HepG2 (cell line): Measurements from ENCODE around the gene PEX10. TPM values are rescaled to one million over a fixed set of nuclear protein-coding genes. Genes with fewer than 3 reads are reported as not detected.

Source experiments
- ATF7 ChIP-seq, 2 experiments: fragments of 450-650 bp in 1 of 2; sonication (generic) in 1 of 2; formaldehyde crosslinking in 1 of 2; IDR thresholded peaks; 2 replicates each; pipeline versions ENCODE4 v1.4.0 to v1.6.1; 2016 to 2020; ENCODE audit warnings: antibody characterized with exemption in 1 of 2, mild to moderate bottlenecking in 1 of 2, missing genetic modification reagents in 1 of 2
- GTF3A ChIP-seq: sonication (generic); formaldehyde crosslinking; conservative IDR thresholded peaks from 2 replicates; pipeline ENCODE4 v1.4.0; 2020; ENCODE audit warnings: mild to moderate bottlenecking, missing genetic modification reagents
- HIVEP1 ChIP-seq: sonication (generic); formaldehyde crosslinking; IDR thresholded peaks from 2 replicates; pipeline ENCODE4 v1.4.0; 2020; ENCODE audit warnings: mild to moderate bottlenecking, missing genetic modification reagents
- HNRNPL ChIP-seq: fragments of 200-400 bp; formaldehyde crosslinking; IDR thresholded peaks from 2 replicates; pipeline ENCODE4 v1.6.1; 2017; ENCODE audit warnings: mild to moderate bottlenecking, low read depth, low read length
- HOXA9 ChIP-seq: sonication (generic); formaldehyde crosslinking; IDR thresholded peaks from 2 replicates; pipeline ENCODE4 v1.8.1; 2022; ENCODE audit warnings: missing genetic modification reagents, mild to moderate bottlenecking, moderate library complexity, borderline replicate concordance
- MATR3 ChIP-seq: sonication (generic); formaldehyde crosslinking; IDR thresholded peaks from 2 replicates; pipeline ENCODE4 v1.4.0; 2020; ENCODE audit warnings: missing genetic modification reagents
- MTA3 ChIP-seq: sonication (generic); formaldehyde crosslinking; IDR thresholded peaks from 2 replicates; pipeline ENCODE4 v1.4.0; 2020; ENCODE audit warnings: missing genetic modification reagents
- RELA ChIP-seq: sonication (generic); formaldehyde crosslinking; IDR thresholded peaks from 2 replicates; pipeline ENCODE4 v1.4.0; 2020; ENCODE audit warnings: missing genetic modification reagents
- SKI ChIP-seq: fragments of 450-650 bp; IDR thresholded peaks from one replicate; pipeline ENCODE4 v1.6.1; 2018; ENCODE audit warnings: mild to moderate bottlenecking; ENCODE audit not compliant: partially characterized antibody
- SMARCE1 ChIP-seq: fragments of 450-650 bp; IDR thresholded peaks from 2 replicates; pipeline ENCODE4 v1.6.1; 2017; ENCODE audit warnings: borderline replicate concordance
- YY1 ChIP-seq: IDR thresholded peaks from 2 replicates; pipeline ENCODE4 v1.6.1; 2011; ENCODE audit warnings: low read length, low read depth, moderate library complexity, mild to moderate bottlenecking; ENCODE audit not compliant: insufficient read depth, insufficient replicate concordance
- ZNF205 ChIP-seq: IDR thresholded peaks from 2 replicates; pipeline ENCODE4 v1.6.1; 2018; ENCODE audit warnings: missing biosample characterization, missing genetic modification reagents
- ZNF607 ChIP-seq: sonication (generic); formaldehyde crosslinking; IDR thresholded peaks from 2 replicates; pipeline ENCODE4 v1.5.1; 2020; ENCODE audit warnings: missing genetic modification reagents, mild to moderate bottlenecking, borderline replicate concordance
- ZNF616 ChIP-seq: sonication (generic); formaldehyde crosslinking; IDR thresholded peaks from 2 replicates; pipeline ENCODE4 v1.5.0; 2020; ENCODE audit warnings: low read depth, mild to moderate bottlenecking, missing genetic modification reagents
- ZNF644 ChIP-seq: IDR thresholded peaks from 2 replicates; pipeline ENCODE4 v1.6.1; 2016; ENCODE audit warnings: low read depth
- polyA plus RNA-seq, 8 experiments: library from polyadenylated mRNA; depleted of rRNA in 3 of 8; stranded (reverse) in 7 of 8; unstranded in 1 of 8; fragments of >200 nt; fragmentation: Illumina TruSeq in 4 of 8; extraction: Trizol in 4 of 8; gene quantifications; 2 replicates each; pipeline versions ENCODE4 v1.2.1 to v1.2.3, GENCODE V29; 2011 to 2016; ENCODE audit warnings: low read depth in 4 of 8, missing spikeins in 1 of 8, mixed read lengths in 1 of 8; ENCODE audit not compliant: insufficient read depth in 1 of 8
- total RNA-seq, 5 experiments: library from RNA; depleted of rRNA; stranded (reverse); fragments of >200 nt; fragmentation: Illumina TruSeq; extraction: Trizol; gene quantifications; 2 replicates each; pipeline ENCODE4 v1.2.3, GENCODE V29; 2016; ENCODE audit warnings: low read depth in 1 of 5
- TF ChIP-seq, protein P1 (sequence below): sonication (generic); formaldehyde crosslinking; IDR thresholded peaks from 2 replicates; pipeline ENCODE4 v1.9.0; 2022; ENCODE audit warnings: missing genetic modification reagents, mild to moderate bottlenecking, borderline replicate concordance
- TF ChIP-seq, protein P2 (sequence below): sonication (generic); formaldehyde crosslinking; IDR thresholded peaks from 2 replicates; pipeline ENCODE4 v1.4.0; 2020; ENCODE audit warnings: missing genetic modification reagents
- TF ChIP-seq, protein P3 (sequence below): sonication (generic); formaldehyde crosslinking; IDR thresholded peaks from 2 replicates; pipeline ENCODE4 v1.5.1; 2020; ENCODE audit warnings: missing genetic modification reagents, mild to moderate bottlenecking, borderline replicate concordance
- TF ChIP-seq, protein P4 (sequence below): sonication (generic); formaldehyde crosslinking; IDR thresholded peaks from 2 replicates; pipeline ENCODE4 v1.8.1; 2023; ENCODE audit warnings: mild to moderate bottlenecking, missing genetic modification reagents, borderline replicate concordance
- TF ChIP-seq, protein P5 (sequence below): sonication (generic); formaldehyde crosslinking; IDR thresholded peaks from 2 replicates; pipeline ENCODE4 v1.4.0; 2020; ENCODE audit warnings: mild to moderate bottlenecking, missing genetic modification reagents
- TF ChIP-seq, protein P6 (sequence below): sonication (generic); formaldehyde crosslinking; IDR thresholded peaks from 2 replicates; pipeline ENCODE4 v1.8.0; 2022; ENCODE audit warnings: mild to moderate bottlenecking, missing genetic modification reagents, moderate library complexity

PEX10 gene
- total and polyA plus RNA-seq, 2 of the 13 experiments (the other 11 are each of a cell fraction or from before 2014, with no cell fraction given), result 16.1 to 39.6 TPM

DNA sequence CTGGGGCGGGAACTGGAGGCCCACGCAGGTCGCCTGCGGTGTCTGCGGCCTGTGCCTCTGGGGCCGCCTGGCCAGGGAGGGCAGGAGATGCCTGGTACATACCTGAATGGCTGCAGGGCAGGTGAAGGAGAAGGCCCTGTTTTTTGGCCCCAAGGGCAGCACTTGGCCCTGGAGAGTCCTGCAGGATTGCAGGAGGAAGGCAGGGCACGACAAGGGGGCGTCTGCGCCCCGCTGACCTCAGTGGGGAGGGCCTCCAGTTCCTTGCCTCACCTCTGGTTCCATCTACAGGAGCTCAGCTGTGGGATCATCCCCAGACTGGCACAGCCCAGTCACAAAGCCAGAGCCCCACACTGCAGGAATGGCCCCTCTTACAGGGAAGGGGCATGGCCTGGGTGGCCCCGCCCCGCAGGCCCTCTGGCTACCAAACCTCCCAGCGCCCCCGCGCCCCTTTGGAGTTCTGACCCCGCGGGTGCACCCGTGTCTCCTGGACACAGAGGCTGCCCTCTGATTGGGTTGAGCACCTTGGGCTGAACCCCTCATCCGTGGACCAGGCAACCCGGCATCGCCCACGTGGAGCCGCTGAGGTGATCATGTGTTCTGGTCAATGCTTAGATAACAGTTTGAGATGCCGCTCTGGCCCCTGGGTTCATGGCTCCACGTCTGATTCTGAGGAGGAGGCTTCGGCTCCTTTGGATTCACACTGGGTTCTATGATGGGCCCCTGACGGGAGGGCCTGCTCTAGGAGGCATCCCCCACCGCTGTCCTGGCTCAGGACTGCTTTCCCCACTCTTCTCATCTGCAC is 1.3 kb upstream of the PEX10 start (continued):
- TF ChIP-seq, protein P1, sequence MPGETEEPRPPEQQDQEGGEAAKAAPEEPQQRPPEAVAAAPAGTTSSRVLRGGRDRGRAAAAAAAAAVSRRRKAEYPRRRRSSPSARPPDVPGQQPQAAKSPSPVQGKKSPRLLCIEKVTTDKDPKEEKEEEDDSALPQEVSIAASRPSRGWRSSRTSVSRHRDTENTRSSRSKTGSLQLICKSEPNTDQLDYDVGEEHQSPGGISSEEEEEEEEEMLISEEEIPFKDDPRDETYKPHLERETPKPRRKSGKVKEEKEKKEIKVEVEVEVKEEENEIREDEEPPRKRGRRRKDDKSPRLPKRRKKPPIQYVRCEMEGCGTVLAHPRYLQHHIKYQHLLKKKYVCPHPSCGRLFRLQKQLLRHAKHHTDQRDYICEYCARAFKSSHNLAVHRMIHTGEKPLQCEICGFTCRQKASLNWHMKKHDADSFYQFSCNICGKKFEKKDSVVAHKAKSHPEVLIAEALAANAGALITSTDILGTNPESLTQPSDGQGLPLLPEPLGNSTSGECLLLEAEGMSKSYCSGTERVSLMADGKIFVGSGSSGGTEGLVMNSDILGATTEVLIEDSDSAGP, result 0 out of 2 replicates have a peak, but pooled peaks have one; percentile 58
- TF ChIP-seq HIVEP1 (CRISPR knock-in tag), result no peak
- TF ChIP-seq, protein P2, sequence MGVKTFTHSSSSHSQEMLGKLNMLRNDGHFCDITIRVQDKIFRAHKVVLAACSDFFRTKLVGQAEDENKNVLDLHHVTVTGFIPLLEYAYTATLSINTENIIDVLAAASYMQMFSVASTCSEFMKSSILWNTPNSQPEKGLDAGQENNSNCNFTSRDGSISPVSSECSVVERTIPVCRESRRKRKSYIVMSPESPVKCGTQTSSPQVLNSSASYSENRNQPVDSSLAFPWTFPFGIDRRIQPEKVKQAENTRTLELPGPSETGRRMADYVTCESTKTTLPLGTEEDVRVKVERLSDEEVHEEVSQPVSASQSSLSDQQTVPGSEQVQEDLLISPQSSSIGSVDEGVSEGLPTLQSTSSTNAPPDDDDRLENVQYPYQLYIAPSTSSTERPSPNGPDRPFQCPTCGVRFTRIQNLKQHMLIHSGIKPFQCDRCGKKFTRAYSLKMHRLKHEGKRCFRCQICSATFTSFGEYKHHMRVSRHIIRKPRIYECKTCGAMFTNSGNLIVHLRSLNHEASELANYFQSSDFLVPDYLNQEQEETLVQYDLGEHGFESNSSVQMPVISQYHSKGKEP (CRISPR knock-in tag), result no peak
- TF ChIP-seq, protein P3, sequence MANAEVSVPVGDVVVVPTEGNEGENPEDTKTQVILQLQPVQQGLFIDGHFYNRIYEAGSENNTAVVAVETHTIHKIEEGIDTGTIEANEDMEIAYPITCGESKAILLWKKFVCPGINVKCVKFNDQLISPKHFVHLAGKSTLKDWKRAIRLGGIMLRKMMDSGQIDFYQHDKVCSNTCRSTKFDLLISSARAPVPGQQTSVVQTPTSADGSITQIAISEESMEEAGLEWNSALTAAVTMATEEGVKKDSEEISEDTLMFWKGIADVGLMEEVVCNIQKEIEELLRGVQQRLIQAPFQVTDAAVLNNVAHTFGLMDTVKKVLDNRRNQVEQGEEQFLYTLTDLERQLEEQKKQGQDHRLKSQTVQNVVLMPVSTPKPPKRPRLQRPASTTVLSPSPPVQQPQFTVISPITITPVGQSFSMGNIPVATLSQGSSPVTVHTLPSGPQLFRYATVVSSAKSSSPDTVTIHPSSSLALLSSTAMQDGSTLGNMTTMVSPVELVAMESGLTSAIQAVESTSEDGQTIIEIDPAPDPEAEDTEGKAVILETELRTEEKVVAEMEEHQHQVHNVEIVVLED (CRISPR knock-in tag), result no peak
- no peak; the same call in 1 of the 2 replicates for TF ChIP-seq ZNF607 (CRISPR knock-in tag)
- no peak for TF ChIP-seq ATF7 (IDR thresholded peaks at IDR 0.05)
- TF ChIP-seq ATF7 (CRISPR knock-in tag; IDR thresholded peaks at IDR 0.05), result no peak
- 0 out of 2 replicates have a peak, but pooled peaks have one; percentile 5 for TF ChIP-seq RELA (CRISPR knock-in tag)
- peak; percentile 61; the same call in 1 of the 2 replicates for TF ChIP-seq ZNF616 (CRISPR knock-in tag)
- TF ChIP-seq, protein P4, sequence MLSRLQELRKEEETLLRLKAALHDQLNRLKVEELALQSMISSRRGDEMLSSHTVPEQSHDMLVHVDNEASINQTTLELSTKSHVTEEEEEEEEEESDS (CRISPR knock-in tag), result 0 out of 2 replicates have a peak, but pooled peaks have one; percentile 34
- TF ChIP-seq MTA3 (CRISPR knock-in tag), result no peak
- TF ChIP-seq, protein P5, sequence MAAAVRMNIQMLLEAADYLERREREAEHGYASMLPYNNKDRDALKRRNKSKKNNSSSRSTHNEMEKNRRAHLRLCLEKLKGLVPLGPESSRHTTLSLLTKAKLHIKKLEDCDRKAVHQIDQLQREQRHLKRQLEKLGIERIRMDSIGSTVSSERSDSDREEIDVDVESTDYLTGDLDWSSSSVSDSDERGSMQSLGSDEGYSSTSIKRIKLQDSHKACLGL (CRISPR knock-in tag), result no peak; the same call in 1 of the 2 replicates
- TF ChIP-seq HOXA9 (CRISPR knock-in tag), result 0 out of 2 replicates have a peak, but pooled peaks have one; percentile 63
- no peak for TF ChIP-seq SMARCE1
- no peak for TF ChIP-seq MATR3 (CRISPR knock-in tag)
- no peak for TF ChIP-seq ZNF644 (CRISPR knock-in tag)
- no peak for TF ChIP-seq GTF3A (CRISPR knock-in tag)
- peak; percentile 82 for TF ChIP-seq HNRNPL
- TF ChIP-seq, protein P6, sequence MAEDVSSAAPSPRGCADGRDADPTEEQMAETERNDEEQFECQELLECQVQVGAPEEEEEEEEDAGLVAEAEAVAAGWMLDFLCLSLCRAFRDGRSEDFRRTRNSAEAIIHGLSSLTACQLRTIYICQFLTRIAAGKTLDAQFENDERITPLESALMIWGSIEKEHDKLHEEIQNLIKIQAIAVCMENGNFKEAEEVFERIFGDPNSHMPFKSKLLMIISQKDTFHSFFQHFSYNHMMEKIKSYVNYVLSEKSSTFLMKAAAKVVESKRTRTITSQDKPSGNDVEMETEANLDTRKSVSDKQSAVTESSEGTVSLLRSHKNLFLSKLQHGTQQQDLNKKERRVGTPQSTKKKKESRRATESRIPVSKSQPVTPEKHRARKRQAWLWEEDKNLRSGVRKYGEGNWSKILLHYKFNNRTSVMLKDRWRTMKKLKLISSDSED, result no peak
- TF ChIP-seq ZNF205 (CRISPR knock-in tag), result no peak
- peak; percentile 44 for TF ChIP-seq YY1
- TF ChIP-seq SKI, result no peak
